HG03196 (cell line): ENCODE measurements around the gene CEACAM19.
"Not testable (repeated sequence)": the region's sequence is repeated elsewhere in the genome, so short reads cannot be mapped to it uniquely, and the experiment has no call there.

Experiments
- ATAC-seq: cut with Tn5 transposase; IDR thresholded peaks from one replicate; pipeline ENCODE4 v1.9.1; 2021; ENCODE audit not compliant: unreplicated experiment

Gene CEACAM19, protein sequence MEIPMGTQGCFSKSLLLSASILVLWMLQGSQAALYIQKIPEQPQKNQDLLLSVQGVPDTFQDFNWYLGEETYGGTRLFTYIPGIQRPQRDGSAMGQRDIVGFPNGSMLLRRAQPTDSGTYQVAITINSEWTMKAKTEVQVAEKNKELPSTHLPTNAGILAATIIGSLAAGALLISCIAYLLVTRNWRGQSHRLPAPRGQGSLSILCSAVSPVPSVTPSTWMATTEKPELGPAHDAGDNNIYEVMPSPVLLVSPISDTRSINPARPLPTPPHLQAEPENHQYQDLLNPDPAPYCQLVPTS

GRCh38 chr19:44671400-44671799 lies at the start of gene CEACAM19:
TSS of gene CEACAM19 (plus strand) at chr19:44671482. CDS start at chr19:44671932, 450 bp downstream.
- no peak for ATAC-seq

DNA sequence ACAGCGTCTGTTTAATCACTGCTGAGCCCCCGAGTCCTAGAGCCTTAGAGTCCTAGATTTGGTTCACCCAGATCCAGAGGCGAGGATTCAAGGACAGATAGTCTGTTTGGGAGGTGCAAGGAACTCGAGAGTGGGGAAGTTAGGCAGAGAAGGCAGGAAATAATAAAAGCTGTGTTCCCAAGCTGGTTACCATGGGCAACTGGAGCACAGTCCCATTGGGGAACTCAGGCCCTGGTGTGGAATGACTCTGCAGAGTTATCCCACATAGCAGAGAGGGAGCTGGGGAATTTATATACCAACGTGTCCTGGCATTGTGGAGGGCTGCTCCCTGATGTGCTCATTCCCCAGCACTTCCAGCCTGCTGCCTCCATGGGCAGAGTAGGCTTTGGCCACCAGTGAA lies 48.2 kb upstream of the CEACAM19 start:
- ATAC-seq = no peak

- no peak for ATAC-seq
Observed at GRCh38 chr19:44623626-44624025, 47.7 kb upstream of the CEACAM19 start.

GRCh38 chr19:44624840-44625354 lies 46.4 kb upstream of the CEACAM19 start:
- ATAC-seq = no peak

- not testable (repeated sequence) for ATAC-seq
Observed at GRCh38 chr19:44625637-44626036, 45.6 kb upstream of the CEACAM19 start.

GRCh38 chr19:44626048-44626624 lies 45.1 kb upstream of the CEACAM19 start:
- no peak for ATAC-seq

GRCh38 chr19:44627631-44628030 lies 43.7 kb upstream of the CEACAM19 start:
- ATAC-seq = no peak

DNA sequence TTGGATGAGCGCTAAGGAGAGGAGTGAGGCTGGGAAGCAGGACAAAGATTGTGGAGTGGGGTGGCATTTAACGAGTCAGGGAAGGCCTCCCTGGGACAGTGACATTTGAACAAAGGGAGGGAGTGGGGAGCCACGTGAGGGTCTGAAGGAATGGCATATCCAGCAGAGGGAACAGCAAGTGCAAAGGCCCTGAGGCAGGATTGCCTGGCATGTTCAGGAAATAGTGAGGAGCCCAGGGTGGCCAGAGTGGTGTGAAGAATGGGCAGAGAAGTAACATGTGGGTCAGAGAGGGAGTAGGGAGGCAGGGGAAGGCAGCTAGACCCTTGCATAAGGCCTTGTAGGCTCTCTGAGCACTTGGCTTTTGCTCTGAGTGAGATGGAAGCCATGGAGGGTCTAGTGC lies 42.5 kb upstream of the CEACAM19 start:
- ATAC-seq = no peak

- ATAC-seq = not testable (repeated sequence)
Observed at GRCh38 chr19:44631611-44632010, 39.7 kb upstream of the CEACAM19 start.

- ATAC-seq = not testable (repeated sequence)
Observed at GRCh38 chr19:44634058-44634457, 37.2 kb upstream of the CEACAM19 start.

DNA sequence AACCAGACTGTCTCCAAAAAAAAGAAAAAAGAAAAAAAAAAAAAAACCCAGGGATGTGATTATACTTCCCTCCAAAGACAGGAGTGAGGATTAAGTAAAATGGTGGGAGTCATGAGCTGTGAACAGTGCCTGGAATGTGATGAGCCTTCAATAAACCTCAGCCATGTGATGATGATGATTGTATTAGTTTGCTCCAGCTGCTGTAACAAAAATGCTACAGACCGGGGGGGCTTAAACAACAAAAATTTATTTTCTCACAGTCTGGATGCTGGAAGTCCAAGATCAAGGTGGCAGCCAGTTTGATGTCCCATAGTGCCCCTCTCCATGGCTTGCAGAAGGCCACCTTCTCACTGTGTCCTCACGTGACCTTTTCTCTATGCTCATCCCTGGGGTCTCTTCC lies 36.5 kb upstream of the CEACAM19 start:
- no peak for ATAC-seq

GRCh38 chr19:44635581-44636438 lies 35.5 kb upstream of the CEACAM19 start:
- no peak for ATAC-seq

- ATAC-seq = no peak
Observed at GRCh38 chr19:44636439-44637389, 34.6 kb upstream of the CEACAM19 start.

GRCh38 chr19:44637390-44637764 lies 33.9 kb upstream of the CEACAM19 start:
- no peak for ATAC-seq

DNA sequence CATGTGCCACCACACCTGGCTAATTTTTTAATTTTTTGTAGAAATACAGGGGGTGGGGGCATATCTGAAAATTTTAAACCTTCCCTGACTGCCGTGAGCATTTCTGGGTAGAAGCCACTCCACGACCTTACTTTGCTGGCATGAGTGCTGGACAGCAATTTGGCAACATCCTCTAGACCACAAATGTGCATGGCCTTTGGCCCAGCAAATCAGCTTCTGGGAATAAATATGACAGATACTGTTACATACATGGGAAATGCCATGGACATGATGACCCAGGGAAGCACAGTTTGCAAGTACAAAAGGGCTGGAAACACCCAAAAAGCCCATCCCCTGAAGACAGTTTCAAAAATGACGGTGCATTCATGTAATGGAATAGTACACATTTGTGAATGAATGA lies 30.8 kb upstream of the CEACAM19 start:
- ATAC-seq = no peak

DNA sequence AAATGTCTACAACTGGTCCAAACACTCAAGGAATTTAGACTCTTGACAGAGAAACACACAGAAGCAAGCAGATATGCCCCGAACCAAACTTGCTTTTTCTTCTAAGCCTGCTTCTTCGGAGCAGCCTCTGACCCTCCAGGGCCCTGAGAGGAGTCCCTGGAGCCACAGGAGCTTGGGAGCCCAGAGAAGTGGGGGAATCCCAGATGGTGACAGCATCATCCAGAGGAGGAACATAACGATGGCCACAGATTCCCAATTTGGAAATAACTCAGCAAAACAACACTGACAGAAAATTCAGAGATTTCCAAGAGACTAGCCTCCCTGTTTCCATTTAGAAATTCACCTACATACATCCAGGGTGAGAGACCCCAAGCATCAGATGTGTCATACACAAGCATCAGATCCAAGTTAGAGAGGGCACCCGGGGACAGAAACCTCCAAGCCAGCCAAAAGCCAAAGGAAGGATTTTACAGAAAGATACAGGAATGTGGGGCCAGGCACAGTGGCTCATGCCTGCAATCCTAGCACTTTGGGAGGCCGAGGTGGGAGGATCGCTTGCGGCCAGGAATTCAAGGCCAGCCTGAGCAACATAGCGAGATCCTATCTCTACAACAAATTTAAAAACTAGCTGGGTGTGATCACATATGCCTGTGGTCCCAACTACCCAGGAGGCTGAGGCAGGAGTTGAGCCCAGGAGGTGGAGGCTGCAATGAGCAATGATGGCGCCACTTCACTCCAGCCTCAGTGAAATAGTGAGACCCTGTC lies 29.6 kb upstream of the CEACAM19 start:
- no peak for ATAC-seq

DNA sequence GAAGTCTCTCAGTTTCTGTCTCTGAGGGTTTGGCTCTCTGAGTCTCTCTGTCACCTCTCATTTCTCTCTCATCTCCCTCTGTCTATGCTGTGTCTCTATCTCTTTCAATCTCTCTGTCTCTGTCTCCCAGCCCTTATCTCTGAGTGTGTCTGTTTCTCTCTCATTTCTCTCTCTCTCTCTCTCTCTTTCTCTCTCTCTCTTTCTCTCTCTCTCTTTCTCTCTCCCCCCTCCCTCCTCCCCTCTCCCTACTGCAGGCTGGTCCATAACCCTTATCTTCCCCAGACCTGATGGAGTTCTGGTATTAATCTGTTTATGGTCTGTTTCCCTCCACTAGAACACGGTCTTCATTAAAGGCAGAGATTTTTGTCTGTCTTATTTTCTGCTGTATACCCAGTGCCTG lies 28.9 kb upstream of the CEACAM19 start:
- ATAC-seq = no peak

GRCh38 chr19:44643605-44644401 lies 27.5 kb upstream of the CEACAM19 start, which contains the start of gene PVR:
TSS of gene PVR (plus strand) at chr19:44643910. CDS start at chr19:44644097, 187 bp downstream.
- ATAC-seq = no peak
